Measurements from ENCODE around the gene BMPR1B. TPM values are rescaled to one million over a fixed set of nuclear protein-coding genes. Genes with fewer than 3 reads are reported as not detected.

The BMPR1B gene
- not detected in 2 replicates for total RNA-seq (2014; rRNA removed; shearing (Covaris generic))

DNA sequence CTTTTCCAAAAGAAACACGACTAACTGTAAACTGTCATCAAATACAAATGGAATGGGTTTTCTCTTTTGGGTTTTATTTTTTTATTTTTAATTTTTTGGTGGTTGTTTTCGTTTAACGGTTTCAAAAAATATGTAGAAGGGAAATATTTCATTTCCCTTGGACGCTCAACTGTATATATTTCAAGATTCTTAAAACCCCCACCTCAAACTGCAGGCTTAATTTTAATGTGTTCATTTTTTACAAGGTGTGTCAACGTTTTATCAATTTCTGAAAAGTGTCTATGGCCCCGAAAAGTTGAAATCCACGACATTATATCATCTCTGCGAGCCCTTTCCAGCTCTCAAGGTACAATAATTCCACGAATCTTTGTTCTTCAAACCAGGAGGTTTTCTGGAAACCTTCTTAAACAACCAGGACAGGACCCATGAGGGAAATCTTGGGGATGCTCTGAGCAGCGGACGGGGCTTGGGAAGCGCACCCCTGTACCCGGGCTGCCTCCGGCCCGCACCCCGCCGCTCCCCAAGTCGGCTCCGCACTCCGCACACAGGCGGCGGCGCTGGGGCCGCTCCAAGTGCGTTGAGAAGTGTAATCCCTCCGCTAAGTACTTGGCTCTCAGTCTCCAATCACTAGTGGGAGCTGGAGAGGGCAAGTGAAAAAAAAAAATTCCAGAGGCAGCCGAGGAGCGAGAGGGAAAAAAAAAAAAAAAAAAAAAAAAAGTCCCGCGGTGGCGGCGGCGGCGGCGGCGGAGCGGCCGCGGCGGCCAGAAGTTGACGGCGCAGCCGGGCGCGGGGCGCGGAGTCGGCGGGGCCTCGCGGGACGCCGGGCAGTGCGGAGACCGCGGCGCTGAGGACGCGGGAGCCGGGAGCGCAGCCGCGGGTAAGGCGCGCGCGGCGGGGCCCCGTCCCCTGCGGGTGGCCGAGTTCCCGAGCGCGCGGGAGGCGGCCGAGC lies at the start of gene BMPR1B:
TSS of gene BMPR1B (plus strand) at position 764 of the 949 bp plus-strand sequence. CDS start 346,470 bp downstream, outside the sequence.
- in situ Hi-C loops (cut with HindIII; ENCODE audit: low sequenced_read_pairs), result no loop called here
- DNase-seq (ENCODE audit: low spot score), result no peak

DNA sequence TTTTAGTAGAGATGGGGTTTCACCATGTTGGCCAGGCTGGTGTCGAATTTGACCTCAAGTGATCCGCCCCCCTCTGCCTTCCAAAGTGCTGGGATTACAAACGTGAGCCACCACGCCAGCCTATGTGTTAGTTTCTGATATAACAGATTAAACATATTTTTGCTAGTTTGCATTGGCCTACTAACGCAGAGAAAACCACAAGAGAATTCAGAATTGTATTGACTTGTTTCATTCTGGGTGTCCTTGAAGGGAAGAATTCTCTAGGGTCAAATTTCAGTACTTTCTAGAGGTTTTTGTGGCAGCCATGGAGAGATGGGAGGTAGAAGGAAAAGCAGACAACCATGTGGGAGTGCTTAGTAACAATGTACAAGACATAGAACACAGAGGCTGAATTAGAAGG lies 46.1 kb upstream of the BMPR1B start:
- in situ Hi-C loops (cut with HindIII; ENCODE audit: low sequenced_read_pairs), result no loop called here
- DNase-seq (ENCODE audit: low spot score), result no peak

DNA sequence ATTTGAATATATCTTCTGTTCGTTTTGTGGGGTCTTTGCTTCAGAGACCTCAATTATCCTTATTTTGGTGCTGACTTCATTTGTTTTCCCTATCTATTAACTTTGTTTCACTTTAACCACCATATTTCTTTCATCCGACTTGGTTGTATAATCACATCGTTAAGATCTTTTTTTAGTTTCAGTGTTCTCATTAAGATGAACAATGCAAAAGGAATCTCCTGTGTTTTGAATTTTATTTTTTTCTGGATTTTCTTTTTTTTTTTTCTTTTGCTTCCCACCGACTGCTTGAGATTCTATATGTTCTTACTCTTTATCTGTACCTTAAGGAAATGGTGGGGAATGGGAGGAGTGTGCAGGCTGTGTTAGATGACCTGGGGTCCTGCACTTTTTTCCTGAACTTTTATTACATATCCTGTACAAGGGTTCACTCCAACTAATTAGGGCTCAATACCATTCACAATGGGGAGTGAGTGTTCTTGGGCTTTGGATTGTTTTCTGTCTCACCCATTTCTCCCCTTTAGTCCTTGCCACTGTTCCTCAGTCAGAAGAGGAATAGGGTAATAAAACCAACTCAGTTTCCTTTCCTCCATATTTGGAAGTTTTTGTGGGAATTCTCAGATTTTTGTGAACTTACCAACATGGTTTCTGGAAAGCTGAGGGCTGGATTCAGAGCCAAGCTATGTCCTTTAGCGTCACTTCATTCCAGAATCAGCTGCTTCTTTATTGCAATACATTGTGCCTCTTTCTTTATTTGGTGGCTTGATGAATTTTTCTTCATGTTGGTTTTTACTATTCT lies 43.2 kb upstream of the BMPR1B start:
- DNase-seq (ENCODE audit: low spot score), result no peak
- in situ Hi-C loops (cut with HindIII; ENCODE audit: low sequenced_read_pairs), result no loop called here

DNA sequence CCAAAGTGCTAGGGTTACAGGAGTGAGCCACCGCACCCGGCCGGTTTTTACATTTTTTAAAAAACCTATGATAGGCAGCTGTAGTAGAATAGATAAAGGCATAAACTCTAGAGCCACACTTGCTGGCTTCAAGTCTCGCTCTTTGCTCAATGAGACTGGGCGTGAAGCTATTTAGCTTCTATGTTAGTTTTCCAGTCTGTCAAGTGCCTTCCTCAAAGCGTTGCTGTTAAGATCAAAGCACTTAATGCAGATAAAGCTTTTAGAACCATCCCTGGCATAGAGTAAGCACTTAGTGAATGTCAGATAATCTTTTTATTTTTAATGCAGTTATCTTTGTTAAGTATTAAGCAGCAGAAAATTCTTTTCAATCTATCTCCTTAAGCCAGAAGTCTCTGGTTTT lies 42.0 kb upstream of the BMPR1B start:
- no peak for DNase-seq (ENCODE audit: low spot score)
- in situ Hi-C loops (cut with HindIII; ENCODE audit: low sequenced_read_pairs), result no loop called here

DNA sequence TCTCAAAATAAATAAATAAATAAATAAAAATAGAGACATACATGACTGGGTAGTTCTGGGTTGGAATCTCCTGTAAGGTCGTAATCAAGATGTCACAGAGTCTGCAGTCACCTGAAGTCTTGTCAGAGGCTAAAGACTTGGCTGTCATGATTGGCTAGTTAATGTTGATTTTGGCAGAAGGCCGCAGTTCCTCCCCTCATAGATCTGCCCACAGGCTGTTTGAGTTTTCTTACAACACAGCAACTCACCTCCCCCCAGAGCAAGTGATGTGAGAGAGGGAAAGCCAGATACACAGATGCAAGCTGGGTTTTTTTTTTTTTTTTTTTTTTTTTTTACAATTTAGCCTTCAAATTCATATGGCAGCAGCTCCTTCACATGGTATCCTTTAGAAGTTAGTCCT lies 36.4 kb upstream of the BMPR1B start:
- in situ Hi-C loops (cut with HindIII; ENCODE audit: low sequenced_read_pairs), result no loop called here
- DNase-seq (ENCODE audit: low spot score), result no peak

DNA sequence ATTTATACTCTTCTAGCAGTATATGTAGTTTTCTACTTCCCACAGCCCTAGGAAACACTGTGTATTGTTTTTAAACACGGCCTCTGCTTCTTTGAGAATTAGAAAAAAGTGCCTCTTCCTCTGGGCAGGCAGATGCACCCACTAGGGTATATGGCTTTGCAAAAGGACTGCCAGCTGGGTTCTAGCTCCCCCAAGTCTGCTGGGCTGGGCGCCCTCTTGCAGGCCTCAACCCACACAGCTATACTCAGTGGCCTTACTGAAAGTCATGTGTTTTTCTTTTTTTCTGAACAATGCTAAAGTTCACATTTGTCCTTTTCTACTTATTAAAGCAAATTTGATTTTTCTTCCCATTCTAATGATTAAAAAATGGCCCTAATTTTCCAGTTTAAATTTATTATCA lies 35.5 kb upstream of the BMPR1B start:
- no peak for DNase-seq (ENCODE audit: low spot score)
- in situ Hi-C loops (cut with HindIII; ENCODE audit: low sequenced_read_pairs), result no loop called here

DNA sequence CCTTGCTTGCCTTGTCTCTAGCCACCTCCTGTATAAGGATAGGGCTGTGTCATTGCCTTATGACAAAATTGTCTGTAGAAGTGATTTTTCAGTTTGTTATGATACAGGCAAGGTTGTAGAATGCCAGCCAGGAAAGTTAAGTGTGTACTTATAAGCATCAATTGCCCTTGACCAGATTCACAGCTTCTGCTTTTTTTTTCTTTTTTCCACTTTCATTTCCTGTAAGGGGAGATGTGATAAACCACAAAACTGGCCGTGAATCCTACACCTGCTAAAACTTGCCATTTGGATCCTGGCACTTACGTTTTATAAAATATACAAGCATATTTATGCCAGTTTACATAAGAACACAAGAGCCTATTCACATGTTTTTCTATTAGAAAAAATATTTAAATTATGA lies 35.0 kb upstream of the BMPR1B start:
- in situ Hi-C loops (cut with HindIII; ENCODE audit: low sequenced_read_pairs), result no loop called here
- no peak for DNase-seq (ENCODE audit: low spot score)

DNA sequence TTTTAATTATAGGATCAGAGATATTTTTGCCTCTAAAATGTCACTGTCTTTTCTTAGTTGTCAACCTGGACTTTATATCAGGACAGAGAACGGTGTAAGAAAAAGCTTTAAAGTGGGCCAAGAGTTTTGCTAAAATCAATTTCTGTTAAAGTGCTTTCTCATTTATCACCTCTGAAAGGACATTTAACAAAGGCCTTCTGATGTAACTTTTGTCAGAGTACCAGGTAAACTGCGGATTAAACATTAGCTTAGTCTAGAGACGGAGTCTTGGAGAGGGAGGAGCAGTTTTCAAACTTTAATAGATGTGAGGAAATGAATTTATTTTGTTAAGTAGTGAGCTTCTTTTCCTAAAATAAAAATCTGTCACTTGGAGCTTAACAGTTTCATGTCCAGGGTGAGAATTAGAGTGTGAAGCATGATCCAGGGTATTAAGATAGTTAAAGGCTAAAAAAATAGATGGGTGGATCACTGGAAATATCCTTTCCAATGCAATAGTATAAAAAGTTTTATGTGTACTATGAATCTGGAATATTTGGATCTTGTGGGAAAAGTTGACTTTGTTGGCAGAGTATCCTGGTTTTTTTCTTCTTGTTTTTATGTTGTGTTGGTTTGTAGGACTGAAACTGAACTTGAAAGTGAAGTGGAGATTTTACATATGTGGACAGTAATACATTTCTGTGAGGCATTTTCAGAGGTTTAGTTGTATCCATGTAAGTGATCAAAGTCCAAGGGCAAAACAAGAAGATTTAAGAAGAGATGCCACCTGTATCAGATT lies 33.6 kb upstream of the BMPR1B start:
- in situ Hi-C loops (cut with HindIII; ENCODE audit: low sequenced_read_pairs), result no loop called here
- no peak for DNase-seq (ENCODE audit: low spot score)

DNA sequence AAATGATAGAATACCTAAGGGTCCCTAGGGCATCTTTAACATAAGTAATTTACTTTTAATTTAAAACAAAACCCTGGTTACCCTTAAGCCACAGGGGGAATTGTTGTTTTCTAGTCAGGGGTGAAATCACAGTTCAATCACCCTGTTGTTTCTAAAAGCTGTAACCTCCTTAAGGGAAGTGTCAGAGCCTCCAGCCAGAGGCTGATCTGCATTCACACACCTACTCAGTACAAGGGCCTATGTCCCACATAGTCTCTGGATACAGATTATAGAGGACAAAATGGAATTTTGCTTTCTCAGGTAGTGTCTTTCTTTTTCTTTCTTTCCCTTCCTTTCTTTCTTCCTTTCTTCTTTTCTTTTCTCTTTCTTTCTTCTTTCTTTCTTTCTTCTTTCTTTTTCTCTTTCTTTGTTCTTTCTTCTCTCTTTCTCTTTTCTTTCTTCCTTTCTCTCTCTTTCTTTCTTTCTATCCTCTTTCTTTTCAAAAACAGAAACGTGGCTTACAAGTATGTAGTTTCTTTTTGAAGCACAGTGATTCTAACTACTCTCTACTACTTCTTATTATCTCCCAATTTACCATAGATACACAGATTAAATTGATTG lies 31.1 kb upstream of the BMPR1B start:
- no peak for DNase-seq (ENCODE audit: low spot score)
- in situ Hi-C loops (cut with HindIII; ENCODE audit: low sequenced_read_pairs), result no loop called here

DNA sequence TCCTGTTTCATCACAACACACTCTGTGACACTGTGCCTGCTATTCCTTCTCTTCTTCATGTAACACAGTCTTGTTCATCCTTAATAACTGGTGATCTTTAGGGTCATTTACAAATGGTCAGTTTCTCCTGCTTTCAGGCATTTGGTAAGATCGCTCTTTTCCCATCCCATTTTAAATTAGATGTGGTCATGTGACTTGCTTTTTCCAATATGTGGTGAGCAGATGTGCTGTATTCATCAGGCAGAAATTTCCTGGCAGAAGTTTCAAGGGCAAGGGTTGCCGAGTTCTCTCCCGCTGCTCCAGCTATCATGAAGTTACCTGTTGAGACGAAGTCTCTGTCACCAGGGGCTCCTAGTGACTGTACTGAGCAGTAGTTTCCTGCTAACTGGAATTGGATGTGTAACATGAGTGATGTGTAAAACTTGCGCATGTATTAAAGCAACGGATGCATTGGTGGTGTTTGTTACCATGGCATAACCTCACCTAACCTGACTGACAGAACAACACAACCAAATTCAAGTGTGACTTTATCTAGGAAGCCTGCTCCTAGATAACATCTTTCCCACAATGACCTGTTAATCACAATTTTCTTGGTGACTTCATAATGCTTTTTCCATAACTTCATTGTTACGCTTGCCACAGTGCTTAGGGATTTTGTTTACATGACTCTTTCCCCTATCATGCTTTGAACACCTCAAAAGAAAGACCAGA lies 29.5 kb upstream of the BMPR1B start:
- DNase-seq (ENCODE audit: low spot score), result no peak
- in situ Hi-C loops (cut with HindIII; ENCODE audit: low sequenced_read_pairs), result no loop called here

DNA sequence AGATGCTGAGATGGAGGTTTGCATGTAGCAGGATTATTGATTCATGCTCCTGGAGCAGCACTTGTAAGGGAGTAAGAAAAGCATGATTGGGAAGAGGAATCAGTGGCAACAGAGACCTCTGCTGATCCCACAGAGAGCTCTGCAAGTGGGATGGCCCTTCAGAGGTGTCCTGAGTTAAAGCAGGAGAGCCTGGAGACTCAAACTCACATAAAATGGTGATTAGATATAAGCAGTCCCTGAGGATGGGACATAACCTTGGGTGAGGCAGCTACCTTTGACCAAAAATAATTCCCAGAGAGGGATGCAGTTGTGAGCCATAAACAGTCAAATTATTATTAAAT lies 25.4 kb upstream of the BMPR1B start:
- DNase-seq (ENCODE audit: low spot score), result no peak
- in situ Hi-C loops (cut with HindIII; ENCODE audit: low sequenced_read_pairs), result no loop called here

DNA sequence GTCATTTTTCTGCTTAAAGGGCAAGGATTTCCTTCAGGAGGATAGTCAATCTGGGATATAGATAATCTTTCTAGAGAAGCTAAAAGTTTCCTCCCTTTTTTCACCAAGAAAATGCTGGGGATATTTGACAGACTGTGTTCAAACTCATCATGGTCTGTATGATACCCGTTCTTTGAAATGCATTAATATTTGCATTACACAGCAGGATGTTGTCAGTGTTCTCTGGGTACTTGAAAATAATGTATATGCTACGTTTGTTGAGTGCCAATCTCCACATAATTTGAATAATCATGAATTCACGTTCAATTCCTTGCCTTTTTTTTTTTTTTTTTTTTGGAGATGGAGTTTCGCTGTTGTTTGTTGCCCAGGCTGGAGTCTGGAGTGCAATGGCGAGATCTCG lies 18.0 kb upstream of the BMPR1B start:
- in situ Hi-C loops (cut with HindIII; ENCODE audit: low sequenced_read_pairs), result no loop called here
- DNase-seq (ENCODE audit: low spot score), result no peak

DNA sequence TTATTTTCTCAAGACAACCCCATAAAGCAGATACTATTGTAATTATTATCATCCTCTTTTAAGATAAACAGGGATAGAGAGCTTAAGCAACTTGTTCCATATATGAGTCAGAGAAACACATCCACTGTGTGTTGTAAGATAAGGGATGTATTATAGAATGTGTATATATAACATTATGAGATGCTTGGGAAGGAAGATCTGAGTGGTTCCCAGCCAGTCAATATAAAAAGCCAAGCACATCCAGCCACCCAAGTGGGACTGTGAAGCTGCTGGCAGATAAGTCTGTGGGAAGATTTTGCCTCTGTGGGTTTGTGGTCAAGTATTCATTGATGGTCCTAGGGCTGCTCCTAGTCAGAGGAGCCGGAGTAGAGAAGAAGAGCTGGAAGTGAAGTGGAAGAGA lies 16.5 kb upstream of the BMPR1B start:
- in situ Hi-C loops (cut with HindIII; ENCODE audit: low sequenced_read_pairs), result no loop called here
- DNase-seq (ENCODE audit: low spot score), result no peak

DNA sequence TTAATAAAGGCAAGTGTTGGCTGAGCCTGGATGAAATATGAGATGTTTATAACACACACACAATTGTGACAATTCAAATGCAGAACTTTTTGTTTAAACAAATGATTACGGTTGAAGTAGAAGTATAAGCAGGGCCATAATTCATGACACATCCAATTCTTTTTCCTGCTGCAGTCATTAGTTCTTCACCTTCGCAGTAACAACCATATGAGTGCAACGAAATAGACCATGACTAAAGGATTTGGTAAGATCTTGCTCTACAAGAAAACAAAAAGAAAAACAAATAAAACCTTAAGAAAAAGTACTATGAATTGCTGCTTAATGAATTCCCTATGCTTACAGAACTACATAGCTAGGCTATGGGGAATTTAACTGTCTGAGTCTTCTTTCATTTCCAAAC lies 13.9 kb upstream of the BMPR1B start:
- in situ Hi-C loops (cut with HindIII; ENCODE audit: low sequenced_read_pairs), result no loop called here
- DNase-seq (ENCODE audit: low spot score), result no peak

DNA sequence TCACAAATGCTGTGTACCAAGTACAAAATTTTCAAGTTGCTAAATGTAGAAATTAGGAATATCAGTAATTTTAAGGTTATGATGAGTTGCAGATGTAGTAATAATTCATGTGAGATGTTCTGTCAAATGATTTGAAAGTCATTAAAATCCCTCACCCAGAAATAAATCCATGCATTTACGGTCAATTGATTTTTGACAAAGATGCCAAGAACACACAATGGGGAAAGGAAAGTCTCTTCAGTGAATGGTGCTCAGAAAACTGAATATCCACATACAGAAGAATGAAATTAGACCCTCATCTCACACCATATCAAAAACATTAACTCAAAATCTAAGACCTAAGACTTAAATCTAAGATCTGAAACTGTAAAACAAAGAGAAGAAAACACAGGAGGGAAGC lies 12.9 kb upstream of the BMPR1B start:
- DNase-seq (ENCODE audit: low spot score), result no peak
- in situ Hi-C loops (cut with HindIII; ENCODE audit: low sequenced_read_pairs), result no loop called here

DNA sequence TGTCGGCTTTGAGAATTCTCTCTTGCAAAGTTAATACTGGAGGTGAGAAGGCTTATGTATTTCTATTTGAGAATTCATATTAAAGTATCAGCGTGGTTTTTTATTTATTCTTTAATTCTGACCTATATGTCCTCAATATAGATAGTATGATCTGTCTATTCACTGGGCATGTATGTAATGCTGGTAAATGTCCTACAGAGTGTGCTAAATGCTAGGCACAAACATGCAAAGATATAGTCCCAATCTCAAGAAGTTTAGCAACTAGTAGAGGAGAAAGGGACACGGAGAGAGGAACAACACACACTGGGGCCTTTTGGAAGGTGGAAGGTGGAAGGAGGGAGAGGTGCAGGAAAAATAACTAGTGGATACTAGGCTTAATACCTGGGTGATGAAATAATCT lies 11.0 kb upstream of the BMPR1B start:
- no peak for DNase-seq (ENCODE audit: low spot score)
- in situ Hi-C loops (cut with HindIII; ENCODE audit: low sequenced_read_pairs), result no loop called here

DNA sequence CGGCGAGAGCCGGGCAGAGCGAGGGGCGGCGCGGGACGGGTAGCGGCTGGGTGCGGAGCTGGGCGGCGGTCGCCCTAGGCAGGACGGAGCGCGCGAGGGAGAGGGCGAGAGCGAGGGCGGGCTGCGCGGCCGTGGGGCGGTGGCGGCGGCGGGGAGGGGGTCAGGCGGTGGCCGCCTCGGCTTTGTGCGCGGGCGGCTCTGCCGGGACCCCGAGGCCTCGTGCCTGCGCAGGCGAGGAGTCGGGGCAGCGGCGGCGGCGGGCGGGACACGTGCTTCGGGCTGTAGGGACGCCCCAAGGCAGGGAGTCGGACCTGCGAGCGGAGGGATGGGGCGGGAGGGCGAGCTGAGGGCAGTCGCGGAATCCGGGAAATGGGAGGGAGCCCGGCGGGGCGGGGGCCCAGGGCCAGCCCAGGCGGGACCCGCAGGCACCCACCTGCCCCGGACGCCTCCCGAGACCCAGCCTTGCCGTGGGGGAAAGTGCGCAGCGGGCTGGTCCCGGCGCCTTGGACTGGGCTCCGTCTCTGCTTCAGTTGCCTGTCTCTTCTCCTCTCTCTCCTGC lies 465 bp downstream of the BMPR1B start:
- in situ Hi-C loops (cut with HindIII; ENCODE audit: low sequenced_read_pairs), result no loop called here
- DNase-seq (ENCODE audit: low spot score), result no peak

DNA sequence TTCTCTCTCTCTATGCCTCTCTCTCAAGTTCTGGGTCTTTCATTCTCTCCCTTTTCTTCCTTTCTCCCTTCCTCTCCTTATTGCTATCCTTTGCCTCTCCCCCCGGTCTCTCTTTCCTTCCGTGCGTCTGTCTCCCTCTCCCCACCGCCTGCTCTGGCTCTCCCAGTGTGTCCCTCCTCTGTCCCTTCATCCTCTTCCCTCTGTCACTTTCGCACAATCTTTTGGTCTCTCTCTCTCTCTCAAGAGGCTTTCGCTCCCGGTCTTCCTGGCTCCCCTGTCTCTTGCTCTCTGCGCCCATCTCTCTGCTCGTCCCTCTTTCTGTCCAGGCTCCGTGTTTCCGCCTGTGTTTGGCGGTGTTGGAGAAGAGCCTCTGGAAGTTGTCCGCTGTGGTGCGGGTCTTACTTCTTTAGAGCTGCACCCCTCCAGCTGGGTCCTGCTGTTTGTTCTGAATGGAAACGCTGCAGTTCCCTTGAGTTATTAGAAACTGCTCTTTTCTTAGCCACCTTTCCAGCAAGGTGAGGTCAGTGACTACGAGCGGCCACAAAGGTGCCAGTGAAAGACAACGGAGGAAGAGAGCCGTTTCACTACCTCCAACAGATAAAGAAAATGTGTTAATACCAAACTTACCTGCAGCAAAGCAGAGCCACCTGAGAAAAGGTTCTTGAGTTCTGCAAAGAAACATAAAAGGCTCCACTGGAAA lies 1.1 kb downstream of the BMPR1B start:
- in situ Hi-C loops (cut with HindIII; ENCODE audit: low sequenced_read_pairs), result no loop called here
- no peak for DNase-seq (ENCODE audit: low spot score)
